SHP77 (cell line): ENCODE measurements around the gene BLTP1.
"Not testable (repeated sequence)": the region's sequence is repeated elsewhere in the genome, so short reads cannot be mapped to it uniquely, and the experiment has no call there.

Experiments
- DNase-seq, 2 experiments: peaks; one replicate each; lab custom pipeline; 2025; lab: John Stamatoyannopoulos, UW

The BLTP1 gene, protein sequence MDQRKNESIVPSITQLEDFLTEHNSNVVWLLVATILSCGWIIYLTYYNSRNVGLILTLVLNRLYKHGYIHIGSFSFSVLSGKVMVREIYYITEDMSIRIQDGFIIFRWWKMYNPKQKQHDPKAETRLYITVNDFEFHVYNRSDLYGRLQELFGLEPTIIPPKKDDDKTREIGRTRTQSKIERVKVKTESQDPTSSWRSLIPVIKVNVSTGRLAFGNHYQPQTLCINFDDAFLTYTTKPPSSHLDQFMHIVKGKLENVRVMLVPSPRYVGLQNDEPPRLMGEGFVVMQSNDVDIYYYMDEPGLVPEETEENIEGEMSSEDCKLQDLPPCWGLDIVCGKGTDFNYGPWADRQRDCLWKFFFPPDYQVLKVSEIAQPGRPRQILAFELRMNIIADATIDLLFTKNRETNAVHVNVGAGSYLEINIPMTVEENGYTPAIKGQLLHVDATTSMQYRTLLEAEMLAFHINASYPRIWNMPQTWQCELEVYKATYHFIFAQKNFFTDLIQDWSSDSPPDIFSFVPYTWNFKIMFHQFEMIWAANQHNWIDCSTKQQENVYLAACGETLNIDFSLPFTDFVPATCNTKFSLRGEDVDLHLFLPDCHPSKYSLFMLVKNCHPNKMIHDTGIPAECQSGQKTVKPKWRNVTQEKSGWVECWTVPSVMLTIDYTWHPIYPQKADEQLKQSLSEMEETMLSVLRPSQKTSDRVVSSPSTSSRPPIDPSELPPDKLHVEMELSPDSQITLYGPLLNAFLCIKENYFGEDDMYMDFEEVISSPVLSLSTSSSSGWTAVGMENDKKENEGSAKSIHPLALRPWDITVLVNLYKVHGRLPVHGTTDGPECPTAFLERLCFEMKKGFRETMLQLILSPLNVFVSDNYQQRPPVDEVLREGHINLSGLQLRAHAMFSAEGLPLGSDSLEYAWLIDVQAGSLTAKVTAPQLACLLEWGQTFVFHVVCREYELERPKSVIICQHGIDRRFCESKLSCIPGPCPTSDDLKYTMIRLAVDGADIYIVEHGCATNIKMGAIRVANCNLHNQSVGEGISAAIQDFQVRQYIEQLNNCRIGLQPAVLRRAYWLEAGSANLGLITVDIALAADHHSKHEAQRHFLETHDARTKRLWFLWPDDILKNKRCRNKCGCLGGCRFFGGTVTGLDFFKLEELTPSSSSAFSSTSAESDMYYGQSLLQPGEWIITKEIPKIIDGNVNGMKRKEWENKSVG (N-terminal part only)

DNA sequence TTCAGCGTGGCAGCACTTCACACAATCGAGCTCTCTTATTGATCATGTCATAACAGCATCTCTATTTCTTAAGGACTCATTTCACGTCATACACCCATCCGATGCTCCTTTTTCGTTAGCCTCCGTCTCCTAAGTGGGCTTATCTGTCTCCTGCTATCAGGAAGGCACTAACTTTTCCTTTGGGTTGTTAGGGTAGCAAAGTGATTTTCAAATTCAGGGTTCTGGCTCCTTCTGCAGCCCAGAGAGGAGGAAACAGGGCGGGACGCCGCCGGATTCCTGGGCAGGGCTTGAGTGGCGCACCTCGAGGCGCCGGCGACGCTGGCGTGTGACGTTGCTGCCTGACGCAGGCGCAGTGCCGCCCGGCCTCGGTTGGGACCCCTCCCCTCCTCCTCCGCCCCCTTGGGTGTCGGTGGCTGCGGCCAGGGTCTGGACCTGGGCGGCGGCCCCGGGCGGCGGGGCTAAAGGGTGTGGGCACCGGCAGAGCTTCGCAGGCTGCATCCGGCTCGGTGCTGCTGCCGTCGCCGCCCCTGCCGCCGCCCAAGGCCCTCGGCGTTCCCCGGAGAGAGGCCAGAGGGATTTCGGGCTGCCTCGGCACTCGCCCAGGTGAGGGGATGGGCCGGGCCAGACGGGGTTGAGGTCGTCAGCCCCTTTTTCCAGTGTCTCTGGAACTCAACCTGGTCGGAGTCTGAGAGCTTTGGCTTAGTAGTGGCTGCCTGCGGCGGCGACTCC, at the start of gene BLTP1:
TSS of gene BLTP1 (plus strand) at position 350 of the 729 bp plus-strand sequence. CDS start 18,317 bp downstream, outside the sequence.
- DNase-seq = peak; percentile 76 to 83

DNA sequence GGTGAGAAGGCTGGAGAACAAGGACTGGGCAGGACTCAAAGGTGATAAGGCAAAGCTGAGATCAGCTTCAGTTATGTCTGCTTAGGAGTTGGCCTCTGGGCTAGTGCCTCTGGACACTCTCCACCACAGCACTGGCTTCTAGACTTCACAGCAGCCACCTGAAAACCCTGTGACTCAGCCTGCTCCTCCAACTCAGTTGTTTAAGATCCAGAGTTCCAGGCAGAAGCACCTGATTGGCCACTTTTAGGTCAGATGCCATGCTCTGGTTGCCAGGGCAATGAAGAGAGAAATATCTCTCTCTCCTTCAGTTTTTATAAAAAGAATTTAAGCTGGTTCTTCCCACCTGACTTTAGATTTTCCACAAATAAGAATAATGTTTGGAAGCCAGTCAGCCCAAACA, 47.9 kb upstream of the BLTP1 start:
- no peak for DNase-seq

DNA sequence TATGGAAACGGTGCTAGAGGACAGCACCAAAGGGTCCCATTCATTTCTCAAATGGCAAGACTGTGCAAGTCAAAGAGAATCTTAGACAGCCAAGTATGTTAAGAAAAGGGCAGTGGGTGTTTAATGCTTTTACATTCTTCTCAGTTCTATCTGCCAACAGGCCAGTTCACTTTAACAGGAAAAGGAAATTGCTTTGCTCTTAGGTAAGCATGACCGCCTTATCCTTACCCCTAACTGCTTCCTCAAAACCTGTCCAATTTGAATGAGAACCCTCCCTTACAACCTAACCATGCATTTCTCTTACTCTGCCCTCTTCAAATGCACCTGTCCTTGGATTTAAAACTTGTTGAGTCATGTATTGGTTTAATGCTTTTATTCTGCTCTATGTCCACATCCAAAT, 44.5 kb upstream of the BLTP1 start:
- no peak for DNase-seq

DNA sequence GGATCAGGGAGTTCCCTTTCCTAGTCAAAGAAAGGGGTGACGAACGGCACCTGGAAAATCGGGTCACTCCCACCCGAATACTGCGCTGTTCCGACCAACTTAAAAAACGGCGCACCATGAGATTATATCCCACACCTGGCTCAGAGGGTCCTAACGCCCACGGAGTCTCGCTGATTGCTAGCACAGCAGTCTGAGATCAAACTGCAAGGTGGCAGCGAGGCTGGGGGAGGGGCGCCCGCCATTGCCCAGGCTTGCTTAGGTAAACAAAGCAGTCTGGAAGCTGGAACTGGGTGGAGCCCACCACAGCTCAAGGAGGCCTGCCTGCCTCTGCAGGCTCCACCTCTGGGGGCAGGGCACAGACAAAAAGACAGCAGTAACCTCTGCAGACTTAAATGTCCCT, 41.8 kb upstream of the BLTP1 start:
- DNase-seq = not testable (repeated sequence)

DNA sequence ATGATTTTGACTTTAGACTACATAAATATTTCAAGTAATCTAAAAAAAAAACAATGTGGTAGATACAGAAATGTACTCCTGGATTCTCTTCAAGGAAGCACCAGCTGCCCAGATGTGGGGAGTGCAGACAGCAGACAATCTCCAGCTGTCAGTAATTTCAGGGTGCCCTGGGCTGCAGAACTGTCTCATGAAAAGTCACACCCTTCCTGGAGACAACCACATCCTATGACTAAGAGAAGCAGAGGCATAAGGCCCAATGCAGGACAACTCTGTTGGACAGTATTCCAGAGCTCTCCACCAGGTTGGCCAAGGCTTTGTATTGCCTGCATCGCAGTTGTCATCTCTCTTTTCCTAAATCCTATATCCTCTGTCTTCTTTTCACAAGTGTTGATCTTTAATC, 34.4 kb upstream of the BLTP1 start:
- no peak for DNase-seq

DNA sequence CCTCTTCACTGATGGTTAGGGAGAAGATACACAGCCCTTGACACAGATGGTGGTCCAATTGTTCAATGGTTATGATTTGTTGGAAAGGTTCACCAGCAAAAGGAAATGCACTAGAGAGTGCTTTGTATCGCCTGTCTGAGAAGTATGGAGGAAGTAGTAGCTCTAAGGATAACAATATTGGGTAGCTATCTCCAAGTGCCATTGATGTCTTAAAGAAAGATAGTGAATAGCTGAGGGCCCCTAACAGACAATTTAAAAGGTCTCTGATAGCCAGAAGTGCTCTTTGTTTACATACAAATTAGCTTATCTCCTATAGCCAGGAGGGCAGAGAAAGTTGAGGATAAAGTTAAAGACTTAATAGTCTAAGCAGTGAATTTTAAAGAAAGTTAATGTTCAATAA, 33.9 kb upstream of the BLTP1 start:
- no peak for DNase-seq

DNA sequence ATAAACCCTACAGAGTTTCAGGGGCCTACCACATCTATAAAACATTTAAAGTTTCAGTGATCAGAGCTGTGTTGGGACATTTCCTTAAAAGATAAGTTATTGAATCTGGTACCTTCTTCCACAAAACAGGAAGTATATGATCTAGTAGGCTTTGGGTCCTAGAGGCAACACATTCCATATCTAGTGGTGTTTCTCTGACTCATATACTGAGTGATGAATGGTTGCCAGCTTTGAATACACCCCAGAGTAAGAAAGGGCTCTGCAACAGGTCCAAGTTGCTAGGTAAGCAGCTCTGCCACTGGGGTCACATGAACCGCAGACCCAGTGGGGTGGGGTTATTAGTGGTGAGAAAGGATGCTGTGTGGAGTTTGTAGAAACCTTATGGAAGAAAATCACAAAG, 32.4 kb upstream of the BLTP1 start:
- no peak for DNase-seq

DNA sequence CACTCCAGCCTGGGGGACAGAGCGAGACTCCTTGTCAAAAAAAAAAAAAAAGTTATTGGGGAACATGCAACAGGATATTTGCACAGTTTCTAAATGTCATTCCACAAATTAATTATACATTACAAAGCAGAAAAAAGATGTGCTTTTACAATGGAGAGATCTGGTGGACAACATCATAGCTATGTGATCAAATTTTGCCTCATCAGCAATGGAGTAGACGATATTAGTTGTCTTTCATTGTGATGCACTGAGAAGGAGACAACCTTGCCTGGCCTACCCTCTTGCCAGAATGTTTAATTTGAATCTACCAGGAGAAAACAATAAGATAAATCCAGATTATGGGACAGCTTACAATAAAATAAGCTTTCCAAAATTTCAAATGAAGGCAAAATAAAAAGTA, 30.5 kb upstream of the BLTP1 start:
- no peak for DNase-seq

DNA sequence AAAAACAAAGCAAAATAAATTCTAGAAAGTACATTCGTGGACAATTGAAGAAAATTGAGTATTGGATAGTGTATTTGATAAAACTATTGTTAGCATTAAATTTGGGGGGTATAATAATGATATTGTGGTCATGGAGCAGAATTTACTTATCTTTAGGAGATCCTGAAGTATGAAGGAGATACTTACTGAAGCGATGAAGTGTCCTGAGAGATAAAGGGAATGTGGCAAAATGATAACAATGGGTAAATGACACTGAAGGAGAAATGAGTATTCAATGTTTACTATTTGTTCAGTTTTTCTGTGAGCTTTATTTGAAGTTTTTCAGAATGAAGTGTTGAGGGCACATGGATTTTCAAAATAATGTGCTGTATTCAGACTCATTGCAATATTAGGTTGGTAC, 30.0 kb upstream of the BLTP1 start:
- no peak for DNase-seq

DNA sequence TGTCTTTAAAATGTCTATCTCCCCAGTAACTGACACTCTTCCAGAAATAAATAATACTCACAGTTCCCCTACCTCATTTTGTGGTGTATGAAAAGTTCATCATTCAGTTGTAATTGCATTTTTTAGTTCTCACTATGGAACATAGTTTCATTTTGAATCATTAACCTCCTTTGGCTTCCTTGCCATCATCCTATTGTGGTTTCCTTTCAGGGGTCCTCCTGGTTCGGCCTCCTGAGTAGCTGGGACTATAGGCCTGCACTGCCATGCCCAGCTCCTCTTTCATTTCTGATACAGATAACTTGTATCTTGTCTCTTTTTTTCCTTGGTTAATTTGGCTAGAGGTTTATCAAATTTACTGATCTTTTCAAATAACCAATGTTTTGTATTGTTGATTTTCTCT, 23.1 kb upstream of the BLTP1 start:
- no peak for DNase-seq

DNA sequence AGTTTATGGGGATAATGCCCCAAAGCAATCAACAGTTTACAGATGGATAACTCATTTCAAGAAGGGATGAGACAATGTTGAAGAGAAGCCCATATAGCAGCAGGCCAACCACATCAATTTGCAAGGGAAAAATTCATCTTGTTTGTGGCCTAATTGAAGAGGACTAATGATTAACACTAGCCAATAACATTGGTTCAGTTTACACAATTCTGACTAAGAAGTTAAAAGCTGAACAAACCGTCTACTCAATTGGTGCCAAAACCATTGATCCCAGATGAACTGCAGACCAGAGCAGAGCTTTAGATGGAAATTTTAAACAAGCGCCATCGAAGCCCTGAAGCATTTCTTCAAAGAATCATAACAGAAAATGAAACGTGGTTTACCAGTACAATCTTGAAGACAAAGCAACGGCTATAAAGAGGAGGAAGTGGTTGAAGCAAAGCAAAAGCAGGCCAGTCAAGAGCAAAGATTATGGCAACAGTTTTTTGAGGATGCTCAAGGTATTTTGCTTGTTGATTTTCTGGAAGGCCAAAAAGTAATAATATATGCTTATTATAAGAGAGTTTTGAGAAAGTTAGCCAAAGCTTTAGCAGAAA, 20.5 kb upstream of the BLTP1 start:
- DNase-seq = no peak

DNA sequence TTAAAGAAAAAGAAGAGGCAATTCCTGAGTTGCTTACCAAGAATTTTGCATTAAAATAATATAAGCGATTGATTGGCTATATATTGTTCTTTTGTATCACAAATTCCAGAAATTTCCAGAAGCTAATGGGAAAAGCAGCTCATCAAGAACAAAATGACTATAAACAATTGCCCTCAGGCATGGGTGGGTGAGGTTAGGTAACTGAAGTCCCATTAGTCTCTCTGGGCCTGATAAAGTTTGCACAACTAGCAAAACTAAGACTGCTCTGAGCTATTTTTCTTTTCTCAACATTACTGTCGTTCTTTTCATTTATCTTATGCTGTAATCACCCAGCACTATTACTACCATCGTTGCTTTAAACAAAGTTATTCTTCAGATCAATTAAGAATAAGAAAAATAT, 19.2 kb upstream of the BLTP1 start:
- DNase-seq = no peak

DNA sequence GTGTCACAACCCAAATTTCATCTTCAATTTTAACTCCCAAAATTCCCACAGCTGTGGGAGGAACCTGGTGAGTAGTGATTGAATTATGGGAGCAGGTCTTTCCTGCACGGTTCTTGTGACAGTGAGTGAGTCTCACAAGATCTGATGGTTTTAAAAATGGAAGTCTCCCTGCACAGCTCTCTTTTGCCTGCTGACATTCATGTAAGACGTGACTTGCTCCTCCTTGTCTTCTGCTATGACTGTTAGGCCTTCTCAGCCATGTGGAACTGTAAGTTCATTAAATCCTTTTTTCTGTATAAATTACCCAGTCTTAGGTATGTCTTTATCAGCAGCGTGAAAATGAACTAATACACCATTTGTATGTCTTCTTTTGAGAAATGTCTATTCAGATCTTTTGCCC, 13.0 kb upstream of the BLTP1 start:
- no peak for DNase-seq

DNA sequence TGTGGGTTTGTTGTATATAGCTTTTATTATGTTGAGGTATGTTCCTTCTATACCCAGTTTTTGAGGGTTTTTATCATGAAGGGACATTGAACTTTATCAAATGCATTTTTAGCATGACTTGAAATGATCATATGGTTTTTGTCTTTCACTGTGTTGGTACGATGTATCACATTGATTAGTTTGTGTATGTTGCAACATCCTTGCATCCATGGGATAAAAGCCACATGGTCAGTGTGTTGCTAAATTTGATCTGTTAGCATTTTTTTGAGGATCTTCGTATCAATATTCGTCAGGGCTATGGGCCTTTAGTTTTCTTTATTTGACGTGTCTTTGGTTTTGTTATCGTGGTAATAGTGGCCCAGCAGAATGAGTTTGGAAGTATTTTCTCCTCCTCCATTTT, 11.3 kb upstream of the BLTP1 start:
- DNase-seq = no peak

DNA sequence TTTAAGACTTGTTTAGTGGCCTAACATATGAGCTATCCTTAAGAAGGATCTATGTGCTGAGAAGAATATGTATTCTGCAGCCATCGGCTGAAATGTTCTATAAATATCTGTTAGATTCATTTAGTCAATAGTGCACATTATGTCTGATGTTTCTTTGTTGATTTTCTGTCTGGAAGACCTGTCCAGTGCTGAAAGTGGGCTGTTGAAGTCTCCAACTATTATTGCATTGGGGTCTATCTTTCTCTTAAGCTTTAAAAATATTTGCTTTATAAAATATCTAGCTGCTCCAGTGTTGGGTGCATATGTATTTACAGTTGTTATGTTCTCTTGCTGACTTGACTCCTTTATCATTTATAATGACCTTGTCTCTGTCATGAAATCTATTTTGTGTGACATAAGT, 9.4 kb upstream of the BLTP1 start:
- DNase-seq = no peak

DNA sequence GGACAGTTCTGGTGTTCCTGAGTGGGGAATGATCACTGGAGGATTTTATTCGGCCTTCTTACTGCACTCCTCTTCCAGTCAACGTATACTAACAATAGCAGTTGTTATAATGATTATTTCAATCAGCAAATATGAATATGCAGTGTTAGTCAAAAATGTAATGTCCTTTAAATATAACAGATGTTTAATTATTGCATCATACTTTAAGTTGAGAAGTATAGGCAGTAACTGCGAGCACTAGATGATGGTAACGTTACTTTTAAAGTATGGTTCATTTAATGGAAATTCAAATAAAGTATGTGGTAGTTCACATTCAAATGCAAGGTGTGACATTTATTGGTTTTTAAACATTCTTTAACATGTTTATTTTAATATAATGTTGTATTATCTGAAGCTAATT, 5.5 kb upstream of the BLTP1 start:
- no peak for DNase-seq

DNA sequence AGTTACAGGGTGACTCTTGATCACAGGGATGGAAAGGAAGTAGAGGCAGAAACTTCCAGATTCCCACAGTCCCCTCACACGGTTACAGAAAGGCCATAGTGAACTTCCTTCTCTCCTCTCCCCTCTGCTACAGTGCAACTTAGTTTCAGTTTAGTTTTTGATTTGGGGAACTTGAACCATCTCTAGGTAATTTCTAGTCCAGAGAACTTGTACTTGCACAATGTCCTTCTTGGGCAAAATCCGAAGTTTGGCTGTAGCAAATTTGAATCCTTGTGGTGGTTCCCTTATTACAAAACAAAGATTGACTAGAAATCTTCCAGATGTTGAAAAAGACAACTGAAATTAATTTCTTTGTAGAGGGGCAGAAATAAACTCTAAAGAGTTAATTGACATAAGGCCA, 1.2 kb upstream of the BLTP1 start:
- DNase-seq = no peak

DNA sequence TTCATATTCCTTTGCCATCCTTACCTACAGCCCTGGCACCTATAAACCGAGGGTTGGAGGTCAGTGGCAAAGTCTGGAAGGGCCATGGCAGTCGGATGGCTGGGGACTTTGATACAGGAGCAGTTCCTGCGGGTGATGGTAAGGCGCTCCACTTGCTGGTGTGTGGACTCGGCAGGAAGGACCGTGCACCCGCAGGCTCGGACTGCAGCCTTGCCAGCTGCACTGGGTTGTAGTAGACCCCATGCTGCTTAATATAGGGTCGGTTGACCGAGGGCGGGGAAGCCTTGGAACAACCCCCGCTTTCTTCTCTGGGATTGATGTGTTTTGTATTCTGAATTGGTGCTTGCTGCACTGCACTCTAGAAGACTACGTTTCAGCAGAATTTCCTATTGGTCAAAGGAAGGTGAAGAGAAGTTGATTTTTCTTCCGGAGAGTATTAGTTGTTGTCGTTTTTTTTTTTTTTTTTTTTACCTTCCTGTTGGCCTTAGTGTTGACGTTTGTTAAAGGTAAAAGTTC, 638 bp downstream of the BLTP1 start:
- DNase-seq = peak in 1 of 2 experiments; percentile 44

DNA sequence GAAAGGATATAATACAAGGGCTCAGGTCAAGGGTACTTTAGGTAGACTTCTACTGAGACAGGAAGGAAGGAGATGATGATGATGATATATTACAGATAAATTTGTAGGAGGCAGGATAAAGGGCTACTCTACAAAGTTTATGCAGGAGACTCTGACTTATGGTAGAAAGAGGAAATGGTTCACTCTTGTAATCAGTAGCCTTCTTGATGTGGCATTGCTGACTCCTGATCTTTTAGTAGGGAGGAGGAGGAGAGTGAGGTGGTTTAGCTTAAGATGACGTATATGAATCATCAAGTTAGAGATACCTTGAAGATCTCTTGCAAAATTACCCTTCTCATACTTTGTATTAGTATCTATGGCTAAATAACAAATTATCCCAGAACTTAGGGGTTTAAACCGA, 4.7 kb downstream of the BLTP1 start:
- no peak for DNase-seq

DNA sequence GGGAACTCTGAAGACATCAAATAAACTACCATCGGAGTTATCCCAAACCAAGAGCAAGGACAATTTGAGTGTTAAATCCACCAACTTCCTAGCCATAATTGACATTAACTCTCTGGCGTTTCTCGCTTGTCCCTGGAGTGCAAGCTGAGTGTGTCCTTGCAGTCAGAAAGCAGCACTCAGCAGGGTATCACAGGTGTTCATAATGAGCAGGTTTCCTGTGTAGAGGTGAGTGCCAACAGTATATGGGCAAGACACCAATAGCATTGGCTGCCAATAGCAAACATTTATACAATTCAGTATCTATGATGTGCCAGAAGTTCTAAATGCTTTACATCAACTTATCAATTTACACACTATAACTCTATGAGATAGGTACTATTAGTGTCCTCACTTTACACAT, 11.2 kb downstream of the BLTP1 start:
- no peak for DNase-seq

DNA sequence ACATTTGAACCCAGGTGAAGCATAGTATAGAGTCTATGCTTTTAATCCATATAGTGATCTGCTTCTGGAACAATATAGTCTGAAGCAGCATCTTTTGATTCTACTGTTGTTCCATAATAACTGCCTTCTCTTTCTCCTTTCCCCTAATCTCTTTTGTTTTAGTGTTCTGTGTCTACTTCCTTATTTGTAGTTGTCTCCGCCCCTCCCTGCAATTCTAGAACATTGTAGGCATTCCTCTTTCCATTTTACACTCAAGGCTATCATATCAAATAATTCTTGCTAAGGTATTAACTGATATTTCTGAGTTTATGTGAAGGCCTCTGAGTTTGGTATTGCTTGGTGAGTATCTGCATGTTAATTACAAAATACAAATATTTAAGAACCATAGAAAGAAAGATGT, 11.6 kb downstream of the BLTP1 start:
- DNase-seq = no peak
